ENCODE measurements around the gene DPH3.

Gene DPH3

GRCh38 chr3:16258177-16258576 is 6.6 kb downstream of the DPH3 start:
- TF ChIP-seq EP300 (IDR thresholded peaks at IDR 0.05; ENCODE audit: borderline replicate concordance): no peak
- no peak for TF ChIP-seq CREB1 (IDR thresholded peaks at IDR 0.05; ENCODE audit: low read depth)
- no peak for TF ChIP-seq CEBPB (IDR thresholded peaks at IDR 0.05)
- no peak for TF ChIP-seq REST (IDR thresholded peaks at IDR 0.05; ENCODE audit: low read depth)
- TF ChIP-seq EGR1 (IDR thresholded peaks at IDR 0.05): no peak
- no peak for TF ChIP-seq TAF1 (IDR thresholded peaks at IDR 0.05; ENCODE audit: low read depth)
- no peak for TF ChIP-seq NFIC (IDR thresholded peaks at IDR 0.05)
- no peak for TF ChIP-seq USF1 (IDR thresholded peaks at IDR 0.05)
- TF ChIP-seq FOXM1 (IDR thresholded peaks at IDR 0.05; ENCODE audit: borderline replicate concordance, low read depth): no peak
- TF ChIP-seq ZBTB7A (IDR thresholded peaks at IDR 0.05; ENCODE audit: low read depth): no peak
- no peak for TF ChIP-seq TCF12 (IDR thresholded peaks at IDR 0.05; ENCODE audit: low read depth)
- no peak for TF ChIP-seq TEAD4 (IDR thresholded peaks at IDR 0.05)

- TF ChIP-seq RAD21 (IDR thresholded peaks at IDR 0.05; ENCODE audit: low read depth): no peak
- TF ChIP-seq TEAD4 (IDR thresholded peaks at IDR 0.05): no peak
- TF ChIP-seq EGR1 (IDR thresholded peaks at IDR 0.05): no peak
- no peak for TF ChIP-seq TCF12 (IDR thresholded peaks at IDR 0.05; ENCODE audit: low read depth)
- no peak for TF ChIP-seq TAF1 (IDR thresholded peaks at IDR 0.05; ENCODE audit: low read depth)
- TF ChIP-seq EP300 (IDR thresholded peaks at IDR 0.05; ENCODE audit: borderline replicate concordance): no peak
- no peak for TF ChIP-seq CREB1 (IDR thresholded peaks at IDR 0.05; ENCODE audit: low read depth)
- TF ChIP-seq REST (IDR thresholded peaks at IDR 0.05; ENCODE audit: low read depth): no peak
- no peak for TF ChIP-seq YY1 (IDR thresholded peaks at IDR 0.05; ENCODE audit: low read depth)
- no peak for TF ChIP-seq NFIC (IDR thresholded peaks at IDR 0.05)
- no peak for TF ChIP-seq ZBTB7A (IDR thresholded peaks at IDR 0.05; ENCODE audit: low read depth)
Observed at GRCh38 chr3:16257309-16257708, 7.4 kb downstream of the DPH3 start.

GRCh38 chr3:16255726-16256125 is 9.0 kb downstream of the DPH3 start:
- no peak for TF ChIP-seq CEBPB (IDR thresholded peaks at IDR 0.05)

DNA sequence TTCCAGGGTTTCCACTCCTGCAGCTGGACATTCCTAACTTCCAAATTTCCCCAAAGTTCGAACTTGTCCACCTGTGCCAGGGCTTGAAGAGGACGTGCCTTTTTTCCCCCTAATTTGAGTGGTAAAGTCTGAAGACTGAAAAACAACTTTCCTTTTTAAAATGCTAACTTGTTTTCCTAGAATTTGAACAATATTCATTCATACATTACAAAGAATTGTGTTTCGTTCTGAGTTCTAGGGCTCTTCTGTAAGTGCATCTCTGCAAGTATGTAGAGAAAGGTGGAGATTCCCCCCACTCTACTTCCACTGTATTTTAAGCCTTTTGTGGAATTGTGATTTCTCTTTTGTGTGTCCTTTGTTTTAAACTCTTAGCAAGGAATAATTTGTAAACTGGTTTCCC is 9.4 kb downstream of the DPH3 start:
- TF ChIP-seq FOXM1 (IDR thresholded peaks at IDR 0.05; ENCODE audit: borderline replicate concordance, low read depth): no peak
- TF ChIP-seq NFIC (IDR thresholded peaks at IDR 0.05): no peak
- no peak for TF ChIP-seq EP300 (IDR thresholded peaks at IDR 0.05; ENCODE audit: borderline replicate concordance)
- no peak for TF ChIP-seq USF1 (IDR thresholded peaks at IDR 0.05)
- TF ChIP-seq REST (IDR thresholded peaks at IDR 0.05; ENCODE audit: low read depth): no peak
- no peak for TF ChIP-seq TAF1 (IDR thresholded peaks at IDR 0.05; ENCODE audit: low read depth)
- no peak for TF ChIP-seq TEAD4 (IDR thresholded peaks at IDR 0.05)
- no peak for TF ChIP-seq CEBPB (IDR thresholded peaks at IDR 0.05)
- no peak for TF ChIP-seq ZBTB7A (IDR thresholded peaks at IDR 0.05; ENCODE audit: low read depth)

DNA sequence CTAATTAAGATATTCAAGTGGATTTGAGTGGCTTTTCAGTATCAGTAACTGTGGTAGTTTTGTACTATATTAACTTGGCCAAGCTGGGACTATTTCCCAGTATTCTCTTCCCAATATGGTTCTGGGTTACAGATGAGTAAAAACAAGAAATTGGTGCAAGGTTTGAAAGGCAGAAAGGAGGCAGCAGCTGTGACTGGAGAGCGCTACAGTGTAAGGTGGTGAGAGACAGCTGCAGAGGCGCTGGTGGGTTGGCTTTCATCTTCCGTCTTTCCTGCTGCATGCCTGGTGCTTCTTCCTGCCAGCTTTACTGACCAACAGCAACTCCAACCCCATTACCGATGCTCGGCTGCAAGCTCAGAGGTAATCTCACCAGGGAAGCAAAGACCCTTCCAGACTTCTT is 9.8 kb downstream of the DPH3 start:
- no peak for TF ChIP-seq USF1 (IDR thresholded peaks at IDR 0.05)
- TF ChIP-seq CREB1 (IDR thresholded peaks at IDR 0.05; ENCODE audit: low read depth): no peak
- TF ChIP-seq FOXM1 (IDR thresholded peaks at IDR 0.05; ENCODE audit: borderline replicate concordance, low read depth): no peak
- TF ChIP-seq TCF12 (IDR thresholded peaks at IDR 0.05; ENCODE audit: low read depth): no peak
- TF ChIP-seq TAF1 (IDR thresholded peaks at IDR 0.05; ENCODE audit: low read depth): no peak
- TF ChIP-seq TEAD4 (IDR thresholded peaks at IDR 0.05): no peak
- TF ChIP-seq MAX (IDR thresholded peaks at IDR 0.05): no peak
- no peak for TF ChIP-seq EGR1 (IDR thresholded peaks at IDR 0.05)
- no peak for TF ChIP-seq REST (IDR thresholded peaks at IDR 0.05; ENCODE audit: low read depth)
- no peak for TF ChIP-seq CEBPB (IDR thresholded peaks at IDR 0.05)
- no peak for TF ChIP-seq RAD21 (IDR thresholded peaks at IDR 0.05; ENCODE audit: low read depth)
- TF ChIP-seq EP300 (IDR thresholded peaks at IDR 0.05; ENCODE audit: borderline replicate concordance): no peak
- TF ChIP-seq NFIC (IDR thresholded peaks at IDR 0.05): no peak
